ENCODE measurements around the gene RDH13. TPM values are rescaled to one million over a fixed set of nuclear protein-coding genes. Genes with fewer than 3 reads are reported as not detected.
"Not testable (repeated sequence)": the region's sequence is repeated elsewhere in the genome, so short reads cannot be mapped to it uniquely, and the experiment has no call there.

Gene RDH13
- total RNA-seq, 1 donor: 6.8 TPM

DNA sequence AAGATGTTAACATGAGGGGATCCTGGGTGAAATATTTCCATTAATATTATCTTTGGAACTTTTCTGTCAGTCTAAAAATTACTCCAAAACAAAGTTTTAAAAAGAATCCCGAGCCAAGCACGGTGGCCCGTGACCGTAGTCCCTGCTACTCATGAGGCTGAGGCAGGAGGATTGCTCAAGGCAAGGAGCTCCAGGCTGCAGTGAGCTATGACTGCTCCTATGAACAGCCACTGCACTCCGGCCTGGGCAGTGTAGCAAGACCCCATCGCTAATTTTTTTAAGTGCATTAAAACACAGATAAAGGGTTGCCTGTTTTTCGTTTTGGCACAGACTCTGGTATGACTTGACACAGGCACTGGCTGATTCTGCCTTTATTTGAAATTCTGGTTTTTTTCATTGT is 31.8 kb downstream of the RDH13 start:
- no peaks in the 10 kb centered on the region for H3K9me3 ChIP-seq (ENCODE audit: low read depth, low read length)
- no peaks in the 10 kb centered on the region for H3K27me3 ChIP-seq (ENCODE audit: insufficient read depth, low read length)
- H3K4me3 ChIP-seq (ENCODE audit: low read length): no peak overlapping the region
- no peaks in the 10 kb centered on the region for H3K4me1 ChIP-seq (ENCODE audit: insufficient read depth, low read length)

DNA sequence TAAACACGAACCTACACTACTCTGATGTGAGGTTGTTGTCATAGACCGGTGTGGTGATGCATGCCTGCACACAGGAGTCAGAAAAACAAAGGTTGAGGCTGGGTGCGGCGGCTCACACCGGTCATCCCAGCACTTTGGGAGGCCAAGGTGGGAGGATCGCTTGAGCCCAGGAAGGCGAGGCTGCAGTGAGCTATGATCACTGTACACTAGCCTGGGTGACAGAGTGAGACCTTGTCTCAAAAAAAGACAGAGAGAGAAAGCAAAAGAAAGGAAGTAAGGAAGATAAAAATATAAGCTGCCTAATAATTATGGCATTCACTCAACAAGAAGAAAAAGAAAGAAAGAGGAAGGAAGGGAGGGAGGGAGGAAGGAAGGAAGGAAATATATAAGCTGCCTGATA is 34.2 kb downstream of the RDH13 start:
- Histone ChIP-seq H3K4me1 (ENCODE audit: insufficient read depth, low read length) (no peaks in the 10 kb centered on the region), H3K27me3 (ENCODE audit: insufficient read depth, low read length) (no peaks in the 10 kb centered on the region), H3K4me3 (ENCODE audit: low read length) (no peak overlapping the region), H3K9me3 (ENCODE audit: low read depth, low read length) (no peaks in the 10 kb centered on the region)

DNA sequence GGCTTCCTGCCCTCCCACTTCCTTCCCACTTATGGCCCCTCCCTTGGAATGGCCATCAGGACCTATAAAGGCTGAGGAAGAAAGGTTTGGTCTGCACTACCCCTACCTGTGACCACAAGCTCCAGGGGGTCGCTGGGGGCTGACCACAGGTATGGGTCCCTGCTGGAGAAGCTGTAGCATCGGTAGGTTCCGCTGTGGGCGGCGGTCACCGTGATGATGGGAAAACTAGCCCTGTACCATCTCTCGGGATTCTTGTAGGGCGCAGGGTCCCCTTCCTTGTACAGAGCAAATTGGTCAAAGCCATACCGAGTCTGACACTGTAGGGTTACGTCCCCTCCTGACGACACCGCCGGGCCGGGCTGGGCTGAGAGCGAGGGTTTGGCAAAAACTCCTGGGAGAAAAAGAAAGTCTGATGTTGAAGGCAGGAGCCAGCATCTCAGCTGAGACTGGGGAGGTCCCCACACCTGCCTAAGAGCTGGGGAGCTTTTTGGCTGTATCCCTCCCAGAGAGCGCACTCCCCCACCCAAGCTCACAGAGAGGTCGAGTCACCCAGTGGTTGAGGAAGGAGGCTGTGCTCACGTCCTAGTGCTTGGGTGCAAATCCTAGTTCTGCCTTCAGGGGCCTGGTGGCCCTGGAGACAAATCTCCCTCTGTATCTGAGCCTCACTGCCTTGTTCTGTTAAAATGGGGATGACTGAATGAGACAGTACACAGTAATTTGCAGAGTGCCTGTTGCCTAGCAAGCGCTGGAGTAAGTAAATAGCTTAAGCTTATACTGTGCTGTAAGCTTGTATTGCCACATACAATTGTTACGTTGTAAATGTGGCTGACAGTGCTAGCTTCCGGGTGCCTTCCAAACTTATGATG is 35.2 kb downstream of the RDH13 start:
- Histone ChIP-seq H3K27me3 (ENCODE audit: insufficient read depth, low read length) (no peaks in the 10 kb centered on the region), H3K4me3 (ENCODE audit: low read length) (no peak overlapping the region), H3K9me3 (ENCODE audit: low read depth, low read length) (no peaks in the 10 kb centered on the region), H3K4me1 (ENCODE audit: insufficient read depth, low read length) (no peaks in the 10 kb centered on the region)

DNA sequence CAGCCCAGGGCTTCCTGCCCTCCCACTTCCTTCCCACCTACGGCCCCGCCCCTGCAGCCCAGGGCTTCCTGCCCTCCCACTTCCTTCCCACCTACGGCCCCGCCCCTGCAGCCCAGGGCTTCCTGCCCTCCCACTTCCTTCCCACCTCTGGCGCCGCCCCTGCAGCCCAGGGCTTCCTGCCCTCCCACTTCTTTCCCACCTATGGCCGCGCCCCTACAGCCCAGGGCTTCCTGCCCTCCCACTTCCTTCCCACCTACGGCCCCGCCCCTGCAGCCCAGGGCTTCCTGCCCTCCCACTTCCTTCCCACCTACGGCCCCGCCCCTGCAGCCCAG is 35.8 kb downstream of the RDH13 start:
- not testable (repeated sequence) for H3K4me3 ChIP-seq (ENCODE audit: low read length); H3K9me3 ChIP-seq (ENCODE audit: low read depth, low read length); H3K4me1 ChIP-seq (ENCODE audit: insufficient read depth, low read length); H3K27me3 ChIP-seq (ENCODE audit: insufficient read depth, low read length)

DNA sequence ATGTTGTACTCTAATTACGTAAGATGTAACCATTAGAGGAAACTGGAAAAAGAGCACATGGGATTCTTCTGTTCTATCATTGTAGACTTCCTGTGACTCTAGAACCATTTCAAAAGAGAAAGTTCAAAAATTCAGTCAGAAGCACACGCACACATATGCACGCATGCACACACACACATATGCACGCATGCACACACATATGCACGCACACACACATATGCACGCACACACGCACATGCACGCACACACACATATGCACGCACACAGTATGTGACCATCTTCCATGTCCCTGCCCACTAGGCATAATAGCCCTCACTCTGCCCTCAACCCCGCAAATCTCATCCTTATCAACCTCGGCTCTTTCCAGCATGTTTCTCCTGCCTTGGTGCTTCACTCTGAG is 38.8 kb downstream of the RDH13 start:
- Histone ChIP-seq H3K9me3 (ENCODE audit: low read depth, low read length) (no peaks in the 10 kb centered on the region), H3K4me3 (ENCODE audit: low read length) (no peak overlapping the region), H3K4me1 (ENCODE audit: insufficient read depth, low read length) (no peaks in the 10 kb centered on the region), H3K27me3 (ENCODE audit: insufficient read depth, low read length) (no peaks in the 10 kb centered on the region)

DNA sequence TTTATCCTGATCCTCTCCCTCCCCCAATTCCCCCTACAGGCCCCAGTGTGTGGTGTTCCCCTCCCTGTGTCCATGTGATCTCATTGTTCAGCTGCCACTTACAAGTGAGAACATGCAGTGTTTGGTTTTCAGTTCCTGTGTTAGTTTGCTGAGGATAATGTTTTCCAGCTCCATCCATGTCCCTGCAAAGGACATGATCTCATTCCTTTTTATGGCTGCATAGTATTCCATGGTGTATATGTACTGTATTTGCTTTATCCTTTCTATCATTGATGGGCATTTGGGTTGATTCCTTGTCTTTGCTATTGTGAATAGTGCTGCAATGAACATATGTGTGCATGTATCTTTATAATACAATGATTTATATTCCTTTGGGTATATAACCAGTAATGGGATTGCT is 42.6 kb downstream of the RDH13 start:
- not testable (repeated sequence) for H3K4me3 ChIP-seq (ENCODE audit: low read length); H3K4me1 ChIP-seq (ENCODE audit: insufficient read depth, low read length); H3K27me3 ChIP-seq (ENCODE audit: insufficient read depth, low read length); H3K9me3 ChIP-seq (ENCODE audit: low read depth, low read length)

DNA sequence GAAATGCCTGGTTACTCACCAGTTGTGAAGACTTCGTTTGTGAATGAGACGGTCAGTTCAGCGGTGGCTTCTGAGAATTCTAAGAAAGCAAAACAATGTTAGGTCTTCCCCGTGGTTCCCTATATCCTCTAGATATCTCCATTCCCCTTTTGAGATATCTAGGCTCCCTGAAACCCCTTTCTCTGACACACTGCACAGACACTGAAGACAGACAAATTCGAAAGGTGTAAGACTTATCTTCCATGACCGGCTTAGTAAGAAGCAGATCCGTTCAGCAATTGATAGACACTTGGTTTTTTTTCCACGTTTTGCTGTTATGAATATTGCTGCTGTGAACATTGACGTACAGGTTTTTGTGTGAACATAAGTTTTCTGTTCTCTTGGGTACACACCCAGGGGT is 44.3 kb downstream of the RDH13 start:
- H3K4me3 ChIP-seq (ENCODE audit: low read length): no peak overlapping the region
- H3K4me1 ChIP-seq (ENCODE audit: insufficient read depth, low read length): no peaks in the 10 kb centered on the region
- H3K9me3 ChIP-seq (ENCODE audit: low read depth, low read length): no peaks in the 10 kb centered on the region
- H3K27me3 ChIP-seq (ENCODE audit: insufficient read depth, low read length): no peaks in the 10 kb centered on the region

DNA sequence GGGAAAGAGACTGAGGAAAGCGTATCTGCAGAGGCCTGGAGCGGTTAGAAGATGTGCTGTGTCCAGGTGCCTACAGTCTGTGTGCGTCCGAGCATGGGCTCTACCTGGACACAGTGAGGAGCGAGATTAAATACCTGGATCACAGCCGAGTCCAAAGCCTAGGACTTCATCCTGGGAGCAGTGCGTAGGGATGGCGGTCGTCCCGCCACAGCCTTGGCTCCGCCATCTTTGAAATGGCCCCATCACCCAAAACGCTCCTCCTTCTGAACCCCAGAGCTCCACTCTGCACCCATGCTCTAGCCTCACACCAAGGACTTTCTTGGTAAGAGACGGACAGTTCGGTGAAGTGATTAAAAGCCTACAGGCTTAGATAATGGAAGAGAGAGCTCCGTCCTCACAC is 44.7 kb downstream of the RDH13 start:
- Histone ChIP-seq H3K4me1 (ENCODE audit: insufficient read depth, low read length) (no peaks in the 10 kb centered on the region), H3K9me3 (ENCODE audit: low read depth, low read length) (no peaks in the 10 kb centered on the region), H3K4me3 (ENCODE audit: low read length) (no peak overlapping the region), H3K27me3 (ENCODE audit: insufficient read depth, low read length) (no peaks in the 10 kb centered on the region)

DNA sequence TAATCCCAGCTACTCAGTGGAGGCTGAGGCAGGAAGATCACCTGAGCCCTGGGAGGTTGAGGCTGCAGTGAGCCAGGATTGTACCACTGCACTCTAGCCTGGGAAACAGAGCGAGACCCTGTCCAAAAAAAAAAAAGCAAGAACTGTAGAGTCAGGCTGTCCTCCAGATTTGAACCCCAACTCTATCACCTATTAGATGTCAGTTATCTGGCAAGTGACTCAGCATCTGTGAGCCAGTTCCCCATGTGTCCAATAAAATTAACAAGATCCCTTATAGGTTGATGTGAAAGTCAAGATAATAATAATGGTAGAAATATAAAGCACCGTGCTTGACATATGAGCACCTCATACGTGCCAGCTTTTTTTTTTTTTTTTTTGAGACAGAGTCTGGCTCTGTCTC is 46.9 kb downstream of the RDH13 start:
- no peak overlapping the region for H3K4me3 ChIP-seq (ENCODE audit: low read length)

DNA sequence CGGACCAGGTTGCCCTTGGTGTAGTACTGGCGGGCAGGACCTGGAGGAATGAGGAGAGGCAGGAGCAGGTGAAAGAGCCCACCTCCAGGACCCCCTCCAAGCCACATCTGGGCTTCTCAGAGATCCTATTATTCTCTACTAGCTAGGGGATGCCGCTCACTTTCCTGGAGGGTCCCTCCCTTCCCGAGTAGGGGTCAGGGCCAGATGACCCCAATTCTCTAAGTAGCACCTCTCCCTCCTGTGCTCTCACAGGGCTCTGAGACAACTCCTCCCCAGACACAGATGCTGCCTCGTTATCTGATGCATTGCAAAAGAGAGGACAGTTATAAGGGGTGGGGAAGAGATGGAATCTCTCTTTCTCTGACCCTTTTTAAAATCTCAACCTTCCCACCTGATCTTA is 47.8 kb downstream of the RDH13 start:
- H3K9me3 ChIP-seq (ENCODE audit: low read depth, low read length): no peaks in the 10 kb centered on the region
- H3K27me3 ChIP-seq (ENCODE audit: insufficient read depth, low read length): no peaks in the 10 kb centered on the region
- H3K4me1 ChIP-seq (ENCODE audit: insufficient read depth, low read length): no peaks in the 10 kb centered on the region
- H3K4me3 ChIP-seq (ENCODE audit: low read length): no peak overlapping the region

More for the DNA sequence above, 46.9 kb downstream of the RDH13 start:
- Histone ChIP-seq H3K9me3 (ENCODE audit: low read depth, low read length) (no peaks in the 10 kb centered on the region), H3K4me1 (ENCODE audit: insufficient read depth, low read length) (no peaks in the 10 kb centered on the region), H3K27me3 (ENCODE audit: insufficient read depth, low read length) (no peaks in the 10 kb centered on the region)

DNA sequence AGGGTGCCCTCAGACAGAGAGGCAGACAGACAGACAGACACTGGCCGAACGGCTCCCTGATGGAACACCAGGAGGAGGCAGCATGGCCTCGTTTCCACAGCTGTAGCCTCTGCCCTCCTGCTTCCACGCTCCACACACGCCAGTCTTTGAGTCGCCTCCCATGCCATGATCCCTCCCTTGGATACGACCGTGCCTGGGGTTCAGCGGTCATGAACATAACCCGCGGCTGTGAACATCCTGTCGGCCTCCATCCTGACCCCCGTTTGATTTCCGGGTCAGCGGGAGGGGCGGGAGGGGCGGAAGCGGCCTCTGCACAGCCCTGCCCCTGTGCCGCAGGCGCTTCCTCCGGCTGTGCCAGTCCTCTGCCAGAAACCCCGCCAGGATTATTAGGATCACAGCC is 48.2 kb downstream of the RDH13 start:
- H3K9me3 ChIP-seq (ENCODE audit: low read depth, low read length): no peaks in the 10 kb centered on the region
- no peaks in the 10 kb centered on the region for H3K27me3 ChIP-seq (ENCODE audit: insufficient read depth, low read length)
- H3K4me1 ChIP-seq (ENCODE audit: insufficient read depth, low read length): no peaks in the 10 kb centered on the region
- no peak overlapping the region for H3K4me3 ChIP-seq (ENCODE audit: low read length)

DNA sequence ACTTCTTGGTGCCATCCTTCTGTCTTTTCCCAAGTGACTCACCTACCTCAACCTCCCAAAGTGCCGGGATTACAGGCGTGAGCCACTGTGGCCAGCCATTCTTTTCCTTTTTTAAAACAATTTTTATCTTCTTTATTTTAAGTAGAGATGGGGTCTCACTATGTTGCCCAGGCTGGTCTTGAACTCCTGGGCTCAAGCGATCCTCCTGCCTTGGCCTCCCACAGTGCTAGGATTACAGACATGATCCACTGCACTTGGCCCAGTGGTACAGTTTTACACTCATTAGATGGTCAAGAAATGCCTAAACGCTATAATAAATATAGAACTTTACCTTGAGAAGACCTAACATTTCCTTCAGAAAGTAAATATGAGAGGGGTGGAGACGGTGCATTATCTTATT is 49.4 kb downstream of the RDH13 start:
- Histone ChIP-seq H3K4me3 (ENCODE audit: low read length) (no peak overlapping the region), H3K9me3 (ENCODE audit: low read depth, low read length) (no peaks in the 10 kb centered on the region), H3K4me1 (ENCODE audit: insufficient read depth, low read length) (no peaks in the 10 kb centered on the region), H3K27me3 (ENCODE audit: insufficient read depth, low read length) (no peaks in the 10 kb centered on the region)

DNA sequence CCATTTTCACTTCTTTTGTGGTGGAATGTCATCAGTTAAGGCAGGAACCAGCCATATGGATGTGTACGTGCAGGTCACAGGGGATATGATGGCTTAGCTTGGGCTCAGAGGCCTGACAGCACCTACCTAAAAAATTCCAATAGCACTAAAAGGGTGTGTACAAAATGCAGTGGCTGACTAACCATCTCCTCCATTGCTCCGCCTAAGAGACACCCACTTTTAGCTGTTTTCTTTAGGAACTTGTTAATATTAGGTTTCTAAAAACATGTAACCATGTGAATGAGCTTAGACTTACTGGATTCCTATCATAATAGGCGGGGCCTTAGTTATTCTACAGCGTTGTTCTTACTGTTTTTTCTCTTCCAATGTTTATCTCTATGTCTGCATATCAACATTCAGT is 50.6 kb downstream of the RDH13 start:
- no peaks in the 10 kb centered on the region for H3K9me3 ChIP-seq (ENCODE audit: low read depth, low read length)
- peaks cover 3% of the 10 kb centered on the region for H3K4me1 ChIP-seq (ENCODE audit: insufficient read depth, low read length)
- no peaks in the 10 kb centered on the region for H3K27me3 ChIP-seq (ENCODE audit: insufficient read depth, low read length)
- H3K4me3 ChIP-seq (ENCODE audit: low read length): no peak overlapping the region

DNA sequence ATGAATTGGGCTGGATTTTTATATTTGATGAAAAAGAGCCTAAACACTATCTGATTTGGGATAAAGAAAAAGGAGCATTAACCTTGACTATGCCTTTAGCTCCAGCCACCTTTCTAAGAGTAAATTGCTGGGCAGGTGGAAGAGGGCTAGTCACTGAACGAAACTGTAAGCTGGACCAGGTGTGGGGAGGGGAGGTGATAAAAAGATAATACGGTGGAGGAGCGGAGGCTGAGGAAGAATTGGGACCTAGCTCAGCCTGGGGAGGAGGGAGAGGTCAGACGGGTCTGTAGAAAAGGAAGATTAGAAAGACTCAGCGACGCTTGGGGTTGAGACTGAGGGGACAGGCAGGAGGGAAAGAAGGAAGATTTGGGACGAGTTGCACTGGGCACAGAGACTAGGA is 52.4 kb downstream of the RDH13 start:
- not testable (repeated sequence) for H3K9me3 ChIP-seq (ENCODE audit: low read depth, low read length); H3K4me3 ChIP-seq (ENCODE audit: low read length); H3K27me3 ChIP-seq (ENCODE audit: insufficient read depth, low read length); H3K4me1 ChIP-seq (ENCODE audit: insufficient read depth, low read length)

DNA sequence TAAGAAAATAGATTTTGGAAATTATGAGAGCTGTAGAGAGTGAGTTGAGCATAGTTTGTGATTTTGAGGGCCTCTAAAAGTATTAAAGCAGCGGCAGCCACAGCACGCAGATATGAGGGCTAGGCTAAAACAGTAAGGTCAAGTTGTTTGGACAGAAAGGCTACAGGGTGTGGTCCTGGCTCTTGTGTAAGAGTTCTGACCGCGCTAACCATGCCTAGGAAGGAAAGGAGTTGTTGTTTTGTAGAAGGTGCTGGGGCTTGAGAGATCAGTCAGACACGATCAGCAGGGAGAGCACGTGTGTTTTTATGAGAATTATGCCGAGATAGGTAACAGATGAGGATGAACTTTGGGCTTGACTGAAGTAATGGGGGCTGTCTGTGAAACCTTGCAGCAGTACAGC is 54.2 kb downstream of the RDH13 start:
- H3K27me3 ChIP-seq (ENCODE audit: insufficient read depth, low read length); H3K9me3 ChIP-seq (ENCODE audit: low read depth, low read length); H3K4me3 ChIP-seq (ENCODE audit: low read length): not testable (repeated sequence)
- peaks cover 10% of the 10 kb centered on the region for H3K4me1 ChIP-seq (ENCODE audit: insufficient read depth, low read length)

DNA sequence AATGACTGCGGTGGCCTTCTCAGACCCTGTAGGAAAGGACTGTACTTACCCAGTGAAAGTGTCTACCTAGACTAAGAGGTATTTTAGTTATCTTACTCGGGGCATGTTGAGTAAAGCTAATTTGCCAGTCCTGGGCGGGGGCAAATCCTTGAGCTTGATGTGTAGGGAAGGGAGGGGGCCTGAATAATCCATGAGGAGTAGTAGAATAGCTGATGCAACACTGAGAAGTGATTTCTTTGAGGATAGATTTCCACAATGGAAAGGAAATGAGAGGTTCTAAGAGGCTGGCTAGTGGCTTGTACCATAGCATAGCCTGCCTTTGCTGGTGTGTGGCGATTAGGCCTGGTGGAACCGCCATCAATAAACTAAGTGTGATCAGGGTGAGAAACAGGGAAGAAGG is 54.8 kb downstream of the RDH13 start:
- not testable (repeated sequence) for H3K27me3 ChIP-seq (ENCODE audit: insufficient read depth, low read length); H3K9me3 ChIP-seq (ENCODE audit: low read depth, low read length); H3K4me3 ChIP-seq (ENCODE audit: low read length)
- peaks cover 10% of the 10 kb centered on the region for H3K4me1 ChIP-seq (ENCODE audit: insufficient read depth, low read length)
